ENCODE results near the gene HDAC4.

The HDAC4 gene

DNA sequence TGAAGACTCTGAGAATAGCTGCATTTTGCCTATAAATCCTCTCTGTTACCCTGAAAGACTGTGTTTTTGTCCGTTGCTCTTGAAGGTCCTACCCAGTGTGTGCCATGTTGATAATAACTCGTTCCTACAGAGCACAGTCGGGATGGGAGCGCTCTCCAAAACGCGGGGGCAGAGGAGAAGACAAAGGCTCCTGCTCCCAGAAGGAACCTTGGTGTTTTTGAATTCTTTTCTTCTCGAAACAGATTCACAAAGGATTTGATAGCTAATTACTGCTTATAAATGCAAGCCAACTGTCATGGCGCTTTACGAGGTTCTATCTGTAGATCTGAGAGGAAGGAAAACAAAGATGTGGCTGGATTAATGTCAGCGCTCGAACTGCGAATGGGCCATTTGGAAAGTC is 19.3 kb upstream of the HDAC4 start:
- peaks cover 0 to 7% (median 3%) of the 10 kb centered on the region in 10 experiments; a peak in 5 of 20 replicates for H3K4me1 ChIP-seq
- TF ChIP-seq Cebpa-rat (IDR thresholded peaks at IDR 0.05) = no peak
- no peak overlapping the region for H3K4me3 ChIP-seq
- no peaks in the 10 kb centered on the region for H3K36me3 ChIP-seq
- peaks cover 0 to 16% (median 8%) of the 10 kb centered on the region in 11 experiments; a peak in 10 of 22 replicates for H3K9me3 ChIP-seq (replicated peaks in 1 of 11)
- no peak overlapping the region for H3K9ac ChIP-seq
- H3K4me2 ChIP-seq = no peak overlapping the region
- no peaks in the 10 kb centered on the region for H3K27me3 ChIP-seq
- H3K27ac ChIP-seq = no peak overlapping the region
- no peaks in the 10 kb centered on the region for H4K20me1 ChIP-seq

DNA sequence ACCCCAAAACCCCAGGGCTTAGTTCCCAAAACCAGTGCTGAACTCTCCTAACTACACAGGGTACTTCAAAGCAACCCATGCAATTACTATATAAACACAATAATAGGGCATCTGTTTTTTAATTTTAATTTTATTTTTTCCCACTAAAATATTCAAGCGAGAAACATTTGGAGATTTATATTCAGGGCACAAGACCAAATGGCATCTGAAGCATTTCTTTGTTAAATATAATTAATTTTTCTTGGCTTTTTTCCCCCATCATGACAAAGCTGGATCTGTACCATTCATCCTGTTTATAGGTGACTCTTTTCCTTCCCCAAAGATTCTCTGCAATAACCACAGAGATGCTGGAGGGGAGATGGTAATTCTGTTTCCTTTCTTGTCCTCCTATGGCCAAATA is 18.1 kb upstream of the HDAC4 start:
- Histone ChIP-seq H4K20me1 (no peaks in the 10 kb centered on the region), H3K4me3 (no peak overlapping the region), H3K4me1 (peaks cover 0 to 7% (median 3%) of the 10 kb centered on the region in 10 experiments; a peak in 5 of 20 replicates), H3K4me2 (no peak overlapping the region), H3K27ac (no peak overlapping the region), H3K9me3 (replicated peaks in 1 of 11) (peaks cover 6 to 28% (median 19%) of the 10 kb centered on the region in 11 experiments; a peak in 18 of 22 replicates), H3K9ac (no peak overlapping the region), H3K36me3 (no peaks in the 10 kb centered on the region), H3K27me3 (no peaks in the 10 kb centered on the region)
- no peak for TF ChIP-seq Cebpa-rat (IDR thresholded peaks at IDR 0.05)

DNA sequence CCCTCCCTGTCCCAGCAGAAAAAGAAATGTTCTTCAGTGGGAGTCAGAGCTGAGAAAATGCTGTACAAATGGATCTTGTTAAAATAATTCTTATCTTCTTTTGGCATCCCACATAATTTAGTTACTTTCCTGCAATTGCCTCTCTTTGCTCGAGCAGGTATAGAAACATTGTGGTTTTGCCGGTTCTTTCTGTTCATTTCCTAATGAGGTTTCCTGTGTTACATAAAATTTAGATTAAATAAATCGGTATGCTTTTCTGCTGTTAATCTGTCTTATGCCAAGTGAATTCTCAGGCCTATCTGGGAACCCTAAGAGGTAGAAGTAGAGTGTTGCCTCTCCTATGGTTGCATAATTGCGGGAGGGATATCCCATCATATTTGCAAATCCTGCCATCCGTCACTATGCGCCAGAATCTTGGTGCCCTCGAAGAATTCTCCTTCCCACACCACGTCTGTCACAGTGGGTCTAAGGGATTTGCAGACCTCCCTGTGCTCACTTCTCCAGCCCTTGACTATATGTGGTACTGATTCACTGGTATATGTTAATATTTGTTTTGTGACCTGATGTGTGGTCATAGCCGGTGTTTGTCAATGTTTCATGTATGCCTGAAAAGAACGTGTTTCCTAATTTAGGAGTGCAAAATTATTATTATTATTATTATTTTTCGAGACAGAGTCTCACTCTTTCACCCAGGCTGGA is 12.2 kb upstream of the HDAC4 start:
- Histone ChIP-seq H3K9ac (no peak overlapping the region), H3K9me3 (replicated peaks in 1 of 11) (peaks cover 28 to 70% (median 51%) of the 10 kb centered on the region in 11 experiments), H3K4me2 (peak overlapping the region in 6 of 11 experiments; percentile 1 to 45 (median 14); a peak in 5 of 22 replicates), H3K4me1 (peaks cover 0 to 8% (median 0%) of the 10 kb centered on the region in 10 experiments; a peak in 4 of 20 replicates), H3K4me3 (no peak overlapping the region), H3K36me3 (no peaks in the 10 kb centered on the region), H4K20me1 (no peaks in the 10 kb centered on the region), H3K27ac (no peak overlapping the region), H3K27me3 (no peaks in the 10 kb centered on the region)
- TF ChIP-seq Cebpa-rat (IDR thresholded peaks at IDR 0.05) = no peak

DNA sequence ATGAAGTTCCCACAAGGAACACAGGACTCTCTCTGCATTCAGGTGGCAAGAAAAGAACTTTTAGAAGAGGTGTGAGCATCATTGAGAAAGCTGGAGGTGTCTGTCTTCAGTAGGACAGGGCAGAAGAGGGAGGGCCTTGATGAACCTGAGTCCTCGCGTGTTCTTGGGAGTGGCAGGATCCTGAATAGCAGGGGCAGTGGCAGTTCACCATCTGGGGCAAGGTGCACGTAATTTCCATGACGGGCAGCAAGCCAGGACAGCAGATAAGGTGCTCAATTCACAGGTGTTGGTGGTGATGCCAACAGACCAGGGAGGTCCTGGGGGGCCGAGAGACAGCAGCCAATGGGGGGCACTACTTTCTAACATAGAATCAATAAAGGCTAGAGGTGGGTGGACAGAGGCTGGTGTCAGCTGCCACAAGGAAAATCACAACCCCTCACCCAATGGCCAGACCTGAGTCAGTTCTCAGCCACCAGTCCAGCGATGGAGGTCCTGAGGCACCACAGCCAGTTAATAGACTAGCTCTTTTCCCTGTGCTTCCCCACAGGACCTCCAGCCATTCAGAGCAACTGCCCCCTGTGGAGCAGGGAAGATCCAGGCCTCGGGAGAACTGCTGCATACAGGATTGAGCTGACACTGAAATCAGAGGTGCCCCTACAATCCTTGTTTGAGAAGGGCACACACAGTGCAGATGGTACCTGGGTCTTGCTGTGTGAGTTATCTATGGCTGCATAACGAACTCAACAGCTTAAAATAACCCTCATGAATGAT is 10.9 kb upstream of the HDAC4 start:
- peaks cover 28 to 68% (median 51%) of the 10 kb centered on the region in 11 experiments for H3K9me3 ChIP-seq (replicated peaks in 1 of 11)
- no peaks in the 10 kb centered on the region for H3K36me3 ChIP-seq
- TF ChIP-seq Cebpa-rat (IDR thresholded peaks at IDR 0.05) = no peak
- H3K27ac ChIP-seq = no peak overlapping the region
- no peak overlapping the region for H3K9ac ChIP-seq
- H3K4me1 ChIP-seq = peaks cover 0 to 13% (median 7%) of the 10 kb centered on the region in 10 experiments; a peak in 9 of 20 replicates
- no peaks in the 10 kb centered on the region for H4K20me1 ChIP-seq
- H3K4me3 ChIP-seq = no peak overlapping the region
- H3K4me2 ChIP-seq = no peak overlapping the region
- H3K27me3 ChIP-seq = no peaks in the 10 kb centered on the region

DNA sequence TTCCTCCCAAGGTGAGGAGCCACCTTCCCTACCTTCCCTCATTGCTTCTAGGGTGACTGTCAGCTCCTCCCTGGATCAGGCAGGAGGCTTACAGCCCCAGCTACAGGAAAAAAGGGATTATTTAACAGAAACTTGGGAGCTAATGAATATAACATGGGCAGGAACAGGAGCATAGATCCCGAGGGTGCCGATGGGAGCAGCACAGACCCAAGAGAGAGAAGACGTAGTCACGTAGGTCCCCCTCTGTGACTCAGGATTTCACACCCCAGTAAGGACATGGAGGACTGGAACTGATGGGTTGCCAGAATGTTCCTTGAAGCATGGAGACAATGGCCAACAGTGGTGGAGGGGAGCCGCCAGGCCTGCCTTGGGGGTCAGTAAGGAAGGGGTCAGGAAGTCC is 10.3 kb upstream of the HDAC4 start:
- no peak overlapping the region for H3K4me3 ChIP-seq
- H3K9ac ChIP-seq = no peak overlapping the region
- peaks cover 28 to 62% (median 49%) of the 10 kb centered on the region in 11 experiments for H3K9me3 ChIP-seq (replicated peaks in 1 of 11)
- H3K27ac ChIP-seq = no peak overlapping the region
- no peak overlapping the region for H3K4me2 ChIP-seq
- peaks cover 0 to 19% (median 8%) of the 10 kb centered on the region in 10 experiments; a peak in 9 of 20 replicates for H3K4me1 ChIP-seq
- no peak for TF ChIP-seq Cebpa-rat (IDR thresholded peaks at IDR 0.05)
- no peaks in the 10 kb centered on the region for H4K20me1 ChIP-seq
- H3K36me3 ChIP-seq = no peaks in the 10 kb centered on the region
- H3K27me3 ChIP-seq = no peaks in the 10 kb centered on the region

DNA sequence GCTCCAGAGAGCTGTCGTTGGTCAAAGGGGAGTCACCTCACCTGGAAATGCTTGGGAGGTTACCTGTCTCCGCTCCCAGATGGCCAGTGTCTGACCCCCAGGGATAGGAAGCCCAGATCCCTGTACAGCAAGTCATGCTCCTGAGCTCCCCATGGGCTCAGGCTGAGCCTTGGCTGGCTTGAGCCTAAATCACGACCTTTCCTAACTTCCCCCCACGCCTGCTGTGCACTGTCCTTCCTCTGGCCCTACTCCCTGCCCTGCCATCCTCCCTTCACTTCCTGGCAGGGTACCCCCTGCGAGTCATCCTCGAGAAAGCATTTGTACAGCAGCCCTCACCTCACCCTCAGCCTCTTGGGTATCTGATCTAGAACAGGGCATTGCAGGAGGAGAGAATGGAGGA is 9.2 kb upstream of the HDAC4 start:
- Histone ChIP-seq H3K4me1 (peaks cover 0 to 19% (median 8%) of the 10 kb centered on the region in 10 experiments; a peak in 9 of 20 replicates), H3K36me3 (no peaks in the 10 kb centered on the region), H3K9ac (no peak overlapping the region), H3K4me3 (no peak overlapping the region), H3K27me3 (no peaks in the 10 kb centered on the region), H3K27ac (no peak overlapping the region), H4K20me1 (no peaks in the 10 kb centered on the region), H3K9me3 (replicated peaks in 1 of 11) (peaks cover 28 to 56% (median 41%) of the 10 kb centered on the region in 11 experiments), H3K4me2 (no peak overlapping the region)
- no peak for TF ChIP-seq Cebpa-rat (IDR thresholded peaks at IDR 0.05)

DNA sequence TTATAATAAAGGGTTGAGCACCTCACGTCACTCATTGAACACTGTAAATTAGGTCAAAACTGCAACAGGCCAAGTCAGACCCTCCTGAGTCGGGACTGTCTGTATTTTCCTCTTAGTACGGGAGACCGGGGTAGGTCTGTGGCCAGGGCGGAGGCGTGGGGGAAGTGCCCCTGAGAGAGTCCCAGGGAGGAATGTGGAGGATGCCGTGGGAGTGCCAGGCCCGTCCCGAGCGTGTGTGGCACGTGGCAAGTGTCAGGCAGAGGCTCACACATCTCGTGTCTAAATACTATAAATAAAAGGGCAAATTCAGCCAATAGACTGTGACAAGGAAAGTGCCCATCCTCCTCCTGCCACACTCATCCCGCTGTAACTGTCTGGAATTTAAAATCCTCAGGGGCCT is 6.3 kb upstream of the HDAC4 start:
- Histone ChIP-seq H3K36me3 (no peaks in the 10 kb centered on the region), H3K4me2 (peak overlapping the region in 3 of 11 experiments; percentile 22 to 30 (median 24); a peak in 4 of 22 replicates), H3K9me3 (replicated peaks in 1 of 11) (peaks cover 3 to 27% (median 14%) of the 10 kb centered on the region in 11 experiments), H3K27me3 (no peaks in the 10 kb centered on the region), H3K4me3 (no peak overlapping the region), H3K27ac (no peak overlapping the region), H3K9ac (no peak overlapping the region), H3K4me1 (peaks cover 7 to 23% (median 9%) of the 10 kb centered on the region in 10 experiments), H4K20me1 (no peaks in the 10 kb centered on the region)
- TF ChIP-seq Cebpa-rat (IDR thresholded peaks at IDR 0.05) = no peak

DNA sequence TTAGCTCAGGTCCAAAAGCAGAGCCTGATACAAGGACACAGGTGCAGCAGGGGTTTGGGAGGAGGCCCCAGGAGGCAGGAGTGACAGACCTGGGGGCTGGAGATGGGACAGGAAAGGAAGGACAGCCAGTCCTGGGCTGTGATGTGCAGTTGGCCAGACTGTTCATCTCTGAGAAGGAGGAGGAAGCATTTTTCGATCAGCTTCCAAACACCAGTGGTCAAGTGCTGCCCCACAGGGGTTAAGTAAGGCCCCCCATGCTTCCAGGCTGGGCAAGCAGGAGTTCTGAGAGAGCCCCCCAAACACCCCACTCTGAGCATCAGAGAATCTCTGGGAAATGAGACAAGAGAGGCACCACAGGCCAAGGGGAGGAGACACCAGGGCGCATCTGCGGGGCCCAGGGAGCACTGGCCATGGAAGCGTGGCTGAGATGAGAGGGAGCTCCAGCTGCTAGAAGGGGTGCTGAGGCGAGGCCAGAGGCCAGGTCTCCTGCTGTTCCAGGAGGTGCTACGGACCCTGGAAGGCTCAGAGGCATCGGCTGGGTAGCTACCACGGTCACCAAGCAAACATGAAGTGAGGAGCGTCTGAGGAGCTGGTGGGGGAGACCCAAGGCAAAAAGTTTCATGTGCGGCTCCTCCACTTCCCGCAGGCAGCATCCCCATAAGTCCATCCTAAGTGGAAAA is 5.6 kb upstream of the HDAC4 start:
- no peak overlapping the region for H3K9ac ChIP-seq
- H3K27me3 ChIP-seq = no peaks in the 10 kb centered on the region
- peaks cover 0 to 21% (median 8%) of the 10 kb centered on the region in 11 experiments; a peak in 13 of 22 replicates for H3K9me3 ChIP-seq (replicated peaks in 1 of 11)
- peaks cover 9 to 25% (median 14%) of the 10 kb centered on the region in 10 experiments for H3K4me1 ChIP-seq
- no peak overlapping the region for H3K4me3 ChIP-seq
- no peaks in the 10 kb centered on the region for H4K20me1 ChIP-seq
- no peaks in the 10 kb centered on the region for H3K36me3 ChIP-seq
- no peak overlapping the region for H3K27ac ChIP-seq
- H3K4me2 ChIP-seq = peak overlapping the region in 3 of 11 experiments; percentile 20 to 30 (median 24); a peak in 3 of 22 replicates
- TF ChIP-seq Cebpa-rat (IDR thresholded peaks at IDR 0.05) = no peak

DNA sequence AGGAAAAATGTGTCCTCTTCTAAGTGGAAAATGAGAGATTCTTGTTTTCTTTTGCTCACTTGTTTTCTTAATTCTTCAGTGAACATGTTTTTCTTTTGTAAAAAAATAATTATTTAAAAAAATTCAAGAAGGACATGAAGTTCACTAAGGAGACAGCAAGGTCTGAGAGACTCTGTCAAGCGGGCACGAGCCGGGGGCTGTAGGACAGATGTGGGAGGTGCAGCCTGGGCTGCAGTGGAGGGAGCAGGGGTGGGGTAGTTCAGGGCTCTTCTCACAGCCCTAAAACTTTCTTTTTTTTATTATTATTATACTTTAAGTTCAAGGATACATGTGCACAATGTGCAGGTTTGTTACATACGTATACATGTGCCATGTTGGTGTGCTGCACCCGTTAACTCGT is 4.3 kb upstream of the HDAC4 start:
- Histone ChIP-seq H3K4me1 (peaks cover 9 to 25% (median 14%) of the 10 kb centered on the region in 10 experiments), H3K27ac (no peak overlapping the region), H3K4me3 (no peak overlapping the region), H4K20me1 (no peaks in the 10 kb centered on the region), H3K27me3 (no peaks in the 10 kb centered on the region), H3K4me2 (no peak overlapping the region), H3K9me3 (replicated peaks in 1 of 11) (peaks cover 0 to 12% (median 6%) of the 10 kb centered on the region in 11 experiments; a peak in 13 of 22 replicates), H3K9ac (no peak overlapping the region), H3K36me3 (no peaks in the 10 kb centered on the region)
- no peak for TF ChIP-seq Cebpa-rat (IDR thresholded peaks at IDR 0.05)

Data from BLaER1 treated with 17β-estradiol and CSF1 and Interleukin-3, amounts not matched to agents 10 nM and 100 nM (cell line).